Neural cell (in vitro differentiated cells): ENCODE data around the gene C3. TPM values are rescaled to one million over a fixed set of nuclear protein-coding genes. Genes with fewer than 3 reads are reported as not detected.
"Not testable (repeated sequence)": the region's sequence is repeated elsewhere in the genome, so short reads cannot be mapped to it uniquely, and the experiment has no call there.

ENCODE experiments used
- H2AFZ ChIP-seq: fragments of 200-600, 300-800 bp; sonication (generic), shearing (Covaris generic); 2 replicates; pipeline ENCODE4 v1.6.0; 2014; ENCODE audit warnings: low read depth, mild to moderate bottlenecking, antibody characterized with exemption, low read length, moderate library complexity
- H3F3A ChIP-seq: fragments of 200-600 bp; shearing (Covaris generic); 2 replicates; pipeline ENCODE4 v1.6.1; 2016; ENCODE audit warnings: mild to moderate bottlenecking, moderate library complexity, mixed read lengths, antibody characterized with exemption, low read length; ENCODE audit not compliant: insufficient read depth, poor library complexity, severe bottlenecking
- H3K27ac ChIP-seq: fragments of 200-600, 300-800 bp; sonication (generic), shearing (Covaris generic); 2 replicates; pipeline ENCODE4 v1.5.1; 2014; ENCODE audit warnings: mild to moderate bottlenecking, low read length, moderate library complexity
- H3K27me3 ChIP-seq: fragments of 300-800, 200-600 bp; sonication (generic), shearing (Covaris generic); 2 replicates; pipeline ENCODE4 v1.6.0; 2014; ENCODE audit warnings: mild to moderate bottlenecking, low read depth, low read length, moderate library complexity; ENCODE audit not compliant: insufficient read depth
- H3K36me3 ChIP-seq: fragments of 300-800, 200-600 bp; sonication (generic), shearing (Covaris generic); 2 replicates; pipeline ENCODE4 v1.5.1; 2014; ENCODE audit warnings: mild to moderate bottlenecking, antibody characterized with exemption, low read length, moderate library complexity; ENCODE audit not compliant: insufficient read depth
- H3K4me2 ChIP-seq: fragments of 300-800, 200-600 bp; sonication (generic), shearing (Covaris generic); 2 replicates; pipeline ENCODE4 v1.6.0; 2014; ENCODE audit warnings: mild to moderate bottlenecking, low read length
- H3K4me3 ChIP-seq: fragments of 300-800, 200-600 bp; sonication (generic), shearing (Covaris generic); 2 replicates; pipeline ENCODE4 v1.5.1; 2014; ENCODE audit warnings: mild to moderate bottlenecking, low read length, moderate library complexity
- H3K79me2 ChIP-seq: fragments of 200-600 bp; shearing (Covaris generic); replicated peaks from 2 replicates; pipeline ENCODE4 v1.6.0; 2014; ENCODE audit warnings: mild to moderate bottlenecking, low read length, moderate library complexity; ENCODE audit not compliant: insufficient read depth
- H3K9ac ChIP-seq: fragments of 300-800, 200-600 bp; sonication (generic), shearing (Covaris generic); 2 replicates; pipeline ENCODE4 v1.6.1; 2016; ENCODE audit warnings: mild to moderate bottlenecking, low read length, mixed read lengths
- H3K9me2 ChIP-seq: fragments of 200-600 bp; shearing (Covaris generic); 2 replicates; pipeline ENCODE4 v1.6.1; 2016; ENCODE audit warnings: mild to moderate bottlenecking, low read length, mixed read lengths; ENCODE audit not compliant: insufficient read depth
- H3K9me3 ChIP-seq: fragments of 200-600, 300-800 bp; sonication (generic), shearing (Covaris generic); 2 replicates; pipeline ENCODE4 v1.6.1; 2016; ENCODE audit warnings: mild to moderate bottlenecking, mixed run types, low read length, moderate library complexity, mixed read lengths
- H4K20me1 ChIP-seq: fragments of 200-600 bp; shearing (Covaris generic); 2 replicates; pipeline ENCODE4 v1.6.1; 2016; ENCODE audit warnings: mild to moderate bottlenecking, mixed run types; ENCODE audit not compliant: insufficient read depth
- POLR2AphosphoS5 ChIP-seq: IDR thresholded peaks from 2 replicates; pipeline ENCODE4 v1.6.1; 2012
- REST ChIP-seq: IDR thresholded peaks from 2 replicates; pipeline ENCODE4 v1.6.1; 2012; ENCODE audit warnings: borderline replicate concordance
- SMC3 ChIP-seq: fragments of 450-650 bp; conservative IDR thresholded peaks from 2 replicates; pipeline ENCODE4 v1.6.1; 2014; ENCODE audit warnings: antibody characterized with exemption, mild to moderate bottlenecking, moderate library complexity; ENCODE audit not compliant: poor library complexity
- TAF1 ChIP-seq: IDR thresholded peaks from 2 replicates; pipeline ENCODE4 v1.6.1; 2012; ENCODE audit warnings: low read depth
- polyA plus RNA-seq: library from polyadenylated mRNA; depleted of rRNA; stranded (reverse); fragments of >200 nt; gene quantifications from 2 replicates; pipeline ENCODE4 v1.2.3, GENCODE V29; 2014

Gene C3
- polyA plus RNA-seq, 1 donor from 2014 or later: not detected

DNA sequence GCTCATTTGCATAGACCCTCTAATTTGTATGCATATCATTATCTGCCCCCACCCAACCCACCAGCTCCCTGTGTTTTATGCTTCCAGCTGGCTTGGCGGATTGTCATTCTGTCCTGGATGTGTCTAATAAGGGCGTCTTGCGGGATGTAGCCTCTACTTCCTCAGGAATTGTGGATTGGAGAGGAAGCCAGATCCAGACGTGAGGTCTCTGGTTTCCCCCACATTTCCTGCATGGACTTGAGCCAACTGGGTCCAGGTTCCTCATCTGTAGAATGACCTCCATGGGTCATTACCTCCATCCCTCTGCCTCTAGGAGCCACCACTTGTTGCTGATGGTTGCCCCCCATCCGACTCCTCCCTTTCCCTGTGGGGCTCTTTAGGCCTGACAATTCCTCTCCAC lies 57.7 kb downstream of the C3 start:
- H3F3A ChIP-seq: no peaks in the 10 kb centered on the region
- no peak overlapping the region for H3K4me2 ChIP-seq
- H3K9me3 ChIP-seq: no peaks in the 10 kb centered on the region
- no peak overlapping the region for H3K9ac ChIP-seq
- no peaks in the 10 kb centered on the region for H3K36me3 ChIP-seq
- no peaks in the 10 kb centered on the region for H3K9me2 ChIP-seq
- no peak overlapping the region for H3K4me3 ChIP-seq
- H3K27ac ChIP-seq: no peak overlapping the region
- no peaks in the 10 kb centered on the region for H3K27me3 ChIP-seq
- no peaks in the 10 kb centered on the region for H3K79me2 ChIP-seq
- TF ChIP-seq POLR2AphosphoS5 (no peak), TAF1 (no peak)
- no peaks in the 10 kb centered on the region for H4K20me1 ChIP-seq
- no peak overlapping the region for H2AFZ ChIP-seq

DNA sequence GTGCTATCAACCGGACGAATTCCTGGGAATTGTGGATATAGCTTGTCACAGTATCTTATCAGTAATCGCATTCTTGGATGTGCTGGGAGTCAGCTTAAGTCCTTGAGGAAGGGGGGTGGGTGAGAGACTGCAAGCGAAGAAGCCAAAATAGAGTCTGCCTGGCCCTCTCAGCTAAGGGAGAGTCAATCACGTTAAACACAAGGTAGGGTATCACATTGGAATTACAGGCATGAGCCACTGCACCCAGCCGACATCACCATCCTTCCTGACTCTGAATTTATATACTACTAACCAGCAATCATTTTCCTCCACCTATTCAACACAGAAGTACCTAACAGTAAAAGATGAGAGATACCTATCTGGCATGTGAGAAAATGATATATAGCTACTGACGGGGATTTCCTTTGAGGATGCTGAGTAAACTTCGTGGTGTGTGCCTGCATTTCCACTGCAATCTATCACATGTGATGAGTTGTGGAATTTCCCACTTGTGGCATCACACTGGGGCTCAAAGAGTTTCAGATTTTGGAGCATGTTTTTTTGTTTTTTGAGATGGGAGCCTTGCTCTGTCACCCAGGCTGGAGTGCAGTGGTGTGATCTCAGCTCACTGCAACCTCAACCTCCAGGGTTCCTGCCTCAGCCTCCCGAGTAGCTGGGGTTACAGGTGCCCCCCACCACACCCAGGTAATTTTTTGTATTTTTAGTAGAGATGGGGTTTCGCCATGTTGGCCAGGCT lies 58.8 kb downstream of the C3 start:
- H3K4me3 ChIP-seq, H3K36me3 ChIP-seq, H4K20me1 ChIP-seq, H3F3A ChIP-seq, H3K9me2 ChIP-seq, H2AFZ ChIP-seq, H3K9me3 ChIP-seq, H3K9ac ChIP-seq, H3K4me2 ChIP-seq, H3K27ac ChIP-seq, H3K79me2 ChIP-seq, H3K27me3 ChIP-seq: not testable (repeated sequence)

DNA sequence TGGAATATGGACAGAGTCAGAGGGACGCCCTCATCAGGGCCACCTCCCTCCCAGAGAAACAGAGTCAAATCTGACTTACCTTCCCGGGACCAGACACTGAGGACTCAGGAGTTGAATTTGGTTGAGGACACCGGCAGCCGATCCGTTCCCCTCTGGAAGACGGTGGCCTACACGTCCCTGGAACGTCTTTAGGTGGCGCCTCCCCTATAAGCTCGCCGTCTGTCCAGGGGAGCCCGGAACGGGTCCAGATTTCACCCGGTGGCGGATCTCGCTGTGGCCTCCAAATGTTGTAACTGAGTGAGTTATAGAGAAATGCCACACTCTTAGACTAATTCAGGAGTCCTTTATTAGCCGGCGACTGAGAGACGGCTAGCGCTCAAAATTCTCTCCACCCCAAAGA lies 59.5 kb downstream of the C3 start:
- H4K20me1 ChIP-seq: no peaks in the 10 kb centered on the region
- no peaks in the 10 kb centered on the region for H3K79me2 ChIP-seq
- no peaks in the 10 kb centered on the region for H3K27me3 ChIP-seq
- no peaks in the 10 kb centered on the region for H3K36me3 ChIP-seq
- H3K4me2 ChIP-seq: no peak overlapping the region
- TF ChIP-seq REST: no peak
- no peak for TF ChIP-seq TAF1
- no peak for TF ChIP-seq POLR2AphosphoS5
- no peak for TF ChIP-seq SMC3
- no peak overlapping the region for H3K27ac ChIP-seq
- no peaks in the 10 kb centered on the region for H3K9me2 ChIP-seq
- H3K4me3 ChIP-seq: no peak overlapping the region
- H3K9me3 ChIP-seq: no peaks in the 10 kb centered on the region
- H3K9ac ChIP-seq: no peak overlapping the region
- H3F3A ChIP-seq: no peaks in the 10 kb centered on the region
- H2AFZ ChIP-seq: no peak overlapping the region

GRCh38 chr19:6656390-6656789 lies 64.1 kb downstream of the C3 start:
- not testable (repeated sequence) for H3K9ac ChIP-seq, H3K9me3 ChIP-seq, H3K27me3 ChIP-seq, H3K27ac ChIP-seq, H4K20me1 ChIP-seq, H3K4me2 ChIP-seq, H3K79me2 ChIP-seq, H3K9me2 ChIP-seq, H2AFZ ChIP-seq, H3K4me3 ChIP-seq, H3F3A ChIP-seq, H3K36me3 ChIP-seq
